IPS-18c (cell line): ENCODE data around the gene TCERG1L.

ENCODE experiments used
- H3K4me3 ChIP-seq: 2 replicates; pipeline ENCODE4 v1.7.0; 2013; ENCODE audit warnings: low read depth, mild to moderate bottlenecking, low read length, moderate library complexity; ENCODE audit not compliant: insufficient read depth
- H3K9me3 ChIP-seq: one replicate; pipeline ENCODE4 v1.6.1; 2013; ENCODE audit warnings: mild to moderate bottlenecking, low read length, moderate library complexity; ENCODE audit not compliant: control insufficient read depth, insufficient read depth

Gene TCERG1L

DNA sequence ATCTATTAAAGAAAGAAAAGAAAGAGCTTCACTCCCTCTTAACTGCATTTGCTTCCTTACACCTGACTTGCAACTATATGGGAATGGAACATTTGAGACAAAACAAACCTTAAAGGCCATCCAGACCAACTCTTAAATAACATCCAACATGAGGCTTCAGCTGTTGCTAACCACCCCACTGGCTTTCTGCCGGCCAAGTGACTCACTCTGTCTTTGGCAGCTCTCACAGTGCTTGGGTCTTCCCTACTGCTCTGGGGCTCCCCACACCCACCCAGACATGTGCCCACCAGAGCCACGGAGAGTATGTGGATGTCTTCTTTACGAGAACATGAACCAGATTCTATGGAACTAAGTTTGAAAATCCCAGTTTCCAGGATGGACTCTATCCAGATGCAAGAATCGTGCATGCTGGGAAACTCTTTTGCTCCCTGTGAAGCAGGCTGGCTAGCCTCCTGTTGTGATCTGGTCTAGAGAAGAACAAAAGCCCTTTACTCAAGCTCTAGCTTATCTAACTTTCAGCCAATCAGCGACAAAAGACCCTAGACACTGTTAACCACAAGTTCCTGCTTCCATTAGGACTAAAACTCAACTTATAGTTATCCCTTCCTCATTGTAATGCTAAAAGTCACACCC is 245.7 kb downstream of the TCERG1L start:
- Histone ChIP-seq H3K4me3 (no peak overlapping the region), H3K9me3 (peaks cover 14% of the 10 kb centered on the region)

- peaks cover 10% of the 10 kb centered on the region for H3K9me3 ChIP-seq
- H3K4me3 ChIP-seq = no peak overlapping the region
Measured at GRCh38 chr10:131063311-131063710, 248.2 kb downstream of the TCERG1L start.

DNA sequence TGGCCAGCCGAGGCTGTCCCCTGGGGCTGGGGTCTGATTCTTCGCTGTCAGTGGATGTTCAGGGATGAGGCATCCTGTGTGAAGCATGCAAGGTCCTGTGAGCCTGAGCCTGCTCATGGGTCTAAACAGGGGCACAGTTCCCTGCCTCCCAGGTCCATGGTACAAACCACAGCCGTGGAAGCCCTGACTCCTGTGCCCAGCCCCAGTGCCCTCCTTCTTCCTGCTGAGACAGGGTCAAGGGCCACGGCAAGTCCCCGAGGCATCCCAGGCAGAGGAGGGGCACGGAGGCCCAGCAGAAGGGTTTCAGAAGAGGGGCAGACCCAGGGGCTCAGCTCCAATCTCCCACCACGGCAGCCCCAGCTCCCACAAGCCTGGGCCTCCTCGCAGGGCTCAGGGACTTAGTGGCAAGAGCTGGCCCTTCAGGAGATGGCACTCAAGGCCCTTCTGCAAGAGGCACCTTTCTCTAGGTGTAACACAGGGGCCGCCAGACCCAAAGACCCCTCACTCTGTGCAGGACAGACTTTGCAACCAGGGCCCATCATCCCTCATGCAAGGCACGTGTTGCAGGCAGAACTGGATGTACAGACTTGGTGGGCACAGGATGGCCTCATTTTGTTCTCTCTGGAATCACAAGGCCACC is 248.8 kb downstream of the TCERG1L start:
- peaks cover 7% of the 10 kb centered on the region for H3K9me3 ChIP-seq
- no peak overlapping the region for H3K4me3 ChIP-seq

DNA sequence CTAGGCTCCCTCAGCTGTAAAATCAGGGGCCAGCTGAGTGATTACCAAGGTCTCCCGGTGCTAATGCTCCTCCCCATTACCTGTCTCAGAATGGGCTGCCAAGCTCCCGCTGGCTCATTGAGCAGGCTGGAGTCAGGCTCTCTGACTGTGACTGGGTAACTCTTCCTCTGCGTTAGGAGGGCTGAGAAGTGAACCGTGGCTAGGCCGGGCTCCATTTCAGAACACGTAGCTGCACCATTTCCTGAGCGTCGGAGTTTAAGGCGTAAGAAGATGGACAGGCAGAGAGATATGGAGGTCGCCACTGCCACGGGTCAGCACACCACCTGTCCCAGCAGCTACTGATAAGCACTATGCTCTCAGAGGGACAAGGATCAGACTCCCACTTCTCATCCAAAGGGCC is 250.3 kb downstream of the TCERG1L start:
- no peak overlapping the region for H3K4me3 ChIP-seq
- H3K9me3 ChIP-seq = peaks cover 10% of the 10 kb centered on the region

DNA sequence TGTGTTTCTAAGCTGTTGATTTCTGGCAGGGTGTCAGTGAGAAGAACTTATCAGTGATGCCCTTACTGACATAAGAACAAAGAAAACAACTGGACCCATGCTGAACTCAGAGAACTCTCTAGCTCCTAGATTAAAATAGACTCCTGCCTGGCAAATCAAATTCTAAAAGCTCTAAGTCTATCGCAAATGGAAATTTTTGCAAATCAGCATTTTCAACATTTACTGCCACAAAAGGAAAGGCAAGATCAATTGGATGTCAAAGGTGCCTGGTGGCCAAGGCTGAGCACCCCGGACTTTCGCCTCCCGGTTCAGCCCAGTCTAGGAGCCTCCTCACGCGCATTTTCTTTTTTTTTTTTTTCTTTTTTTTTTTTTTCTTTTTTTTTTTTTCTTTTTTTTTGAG is 251.6 kb downstream of the TCERG1L start:
- Histone ChIP-seq H3K4me3 (no peak overlapping the region), H3K9me3 (peaks cover 5% of the 10 kb centered on the region)

DNA sequence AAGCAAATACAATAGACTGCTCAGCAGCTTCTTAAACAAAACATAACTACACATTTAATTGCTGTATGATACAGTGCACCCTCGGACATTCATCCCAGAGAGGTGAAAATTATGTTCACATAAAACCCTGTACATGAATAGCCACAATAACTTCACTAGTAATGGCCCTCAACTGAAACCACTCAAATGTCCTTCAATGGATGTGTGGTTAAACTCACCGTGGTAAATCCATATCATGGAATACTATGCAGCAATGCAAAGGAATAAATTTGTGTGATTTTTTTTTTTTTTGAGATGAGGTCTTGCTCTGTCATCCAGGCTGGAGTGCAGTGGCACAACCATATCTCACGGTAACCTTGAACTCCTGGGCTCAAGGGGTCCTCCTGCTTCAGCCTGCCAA is 252.7 kb downstream of the TCERG1L start:
- Histone ChIP-seq H3K4me3 (no peak overlapping the region), H3K9me3 (peaks cover 5% of the 10 kb centered on the region)

GRCh38 chr10:131056781-131057180 is 254.7 kb downstream of the TCERG1L start:
- Histone ChIP-seq H3K9me3 (peaks cover 11% of the 10 kb centered on the region), H3K4me3 (no peak overlapping the region)

- Histone ChIP-seq H3K9me3 (peaks cover 16% of the 10 kb centered on the region), H3K4me3 (no peak overlapping the region)
Measured at GRCh38 chr10:131056091-131056579, 255.4 kb downstream of the TCERG1L start.

- Histone ChIP-seq H3K9me3 (peaks cover 20% of the 10 kb centered on the region), H3K4me3 (no peak overlapping the region)
Measured at GRCh38 chr10:131055437-131055836, 256.1 kb downstream of the TCERG1L start.

GRCh38 chr10:131053192-131053591 is 258.3 kb downstream of the TCERG1L start:
- H3K9me3 ChIP-seq = peaks cover 24% of the 10 kb centered on the region
- H3K4me3 ChIP-seq = no peak overlapping the region

DNA sequence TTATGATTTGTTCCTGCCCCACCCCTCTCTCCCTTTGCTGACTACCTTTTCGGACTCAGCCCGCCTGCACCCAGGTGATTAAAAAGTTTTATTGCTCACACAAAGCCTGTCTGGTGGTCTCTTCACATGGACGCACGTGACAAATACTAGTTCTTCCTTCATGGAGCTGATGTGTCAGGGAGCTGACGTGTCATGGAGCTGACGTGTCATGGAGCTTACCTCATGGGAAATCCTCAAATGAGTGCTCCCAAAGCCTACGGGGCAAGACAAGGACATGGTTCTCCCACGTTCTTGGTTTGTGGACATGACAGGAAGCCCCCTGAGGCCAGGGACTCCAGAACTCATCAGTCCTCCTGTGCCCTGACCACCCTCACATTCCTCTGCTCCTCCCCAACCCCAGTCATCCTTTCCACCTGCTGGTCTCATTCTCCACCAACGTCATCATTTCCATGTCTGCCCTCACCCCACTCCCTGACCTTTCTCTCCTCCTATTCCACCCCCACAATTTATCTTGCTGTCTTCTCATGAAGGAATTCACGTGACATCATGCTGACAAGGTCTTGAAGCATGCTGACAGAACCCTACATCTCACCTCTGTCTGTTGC is 261.3 kb downstream of the TCERG1L start:
- Histone ChIP-seq H3K4me3 (no peak overlapping the region), H3K9me3 (peaks cover 25% of the 10 kb centered on the region)

GRCh38 chr10:131049016-131049415 is 262.5 kb downstream of the TCERG1L start:
- Histone ChIP-seq H3K4me3 (peak overlapping the region; percentile 6; the same call in 1 of the 2 replicates), H3K9me3 (peaks cover 25% of the 10 kb centered on the region)

GRCh38 chr10:131048606-131049005 is 262.9 kb downstream of the TCERG1L start:
- H3K4me3 ChIP-seq = peak overlapping the region; percentile 6; the same call in 1 of the 2 replicates

GRCh38 chr10:131047501-131047900 is 264.0 kb downstream of the TCERG1L start:
- peaks cover 26% of the 10 kb centered on the region for H3K9me3 ChIP-seq
- H3K4me3 ChIP-seq = no peak overlapping the region; the same call in 1 of the 2 replicates

More at GRCh38 chr10:131048606-131049005, 262.9 kb downstream of the TCERG1L start:
- peaks cover 25% of the 10 kb centered on the region for H3K9me3 ChIP-seq

DNA sequence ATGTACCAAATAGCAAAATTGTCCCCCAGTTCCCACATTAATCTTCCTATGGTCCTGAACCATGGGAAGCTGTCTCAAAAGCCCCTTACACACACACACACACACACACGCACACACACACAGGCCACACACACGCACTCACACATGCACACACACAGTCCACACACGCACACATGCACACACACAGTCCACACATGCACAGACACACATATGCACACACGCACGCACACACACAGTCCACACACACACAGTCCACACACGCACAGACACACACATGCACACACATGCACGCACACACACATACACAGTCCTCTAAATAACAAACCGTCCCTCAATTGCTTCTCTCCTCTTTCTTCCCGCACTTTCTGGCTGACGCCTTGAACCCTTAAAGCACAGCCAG is 265.3 kb downstream of the TCERG1L start:
- peaks cover 21% of the 10 kb centered on the region for H3K9me3 ChIP-seq

DNA sequence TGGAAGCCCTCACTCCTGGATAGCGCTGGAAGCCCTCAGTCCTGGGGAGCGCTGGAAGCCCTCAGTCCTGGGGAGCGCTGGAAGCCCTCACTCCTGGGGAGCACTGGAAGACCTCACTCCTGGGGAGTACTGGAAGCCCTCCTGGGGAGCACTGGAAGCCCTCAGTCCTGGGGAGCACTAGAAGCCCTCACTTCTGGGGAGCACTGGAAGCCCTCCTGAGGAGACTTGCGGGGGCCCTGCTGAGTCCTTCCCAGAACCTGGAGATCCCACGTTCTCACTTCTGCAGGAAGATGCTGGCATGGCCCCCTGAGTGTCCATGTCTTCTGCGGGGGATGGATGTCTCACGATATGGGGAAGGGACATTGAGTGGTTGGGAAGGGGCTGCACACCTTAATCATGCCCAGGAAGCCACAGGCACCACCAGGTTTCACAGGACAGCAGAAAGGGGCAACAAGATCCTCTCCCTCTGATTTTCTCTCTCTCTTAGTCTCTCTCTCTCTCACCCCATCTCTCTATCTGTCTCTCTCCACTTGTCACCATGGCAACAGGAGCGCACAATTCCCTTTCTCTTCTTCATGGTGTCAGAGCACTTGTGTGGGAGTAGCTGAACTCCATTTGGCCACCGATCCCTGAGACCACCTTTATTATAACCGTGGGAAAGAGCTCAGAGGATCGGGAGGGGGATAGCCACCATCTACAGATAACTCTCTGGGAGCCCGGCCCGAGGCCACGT is 267.0 kb downstream of the TCERG1L start:
- peaks cover 13% of the 10 kb centered on the region for H3K9me3 ChIP-seq
- no peak overlapping the region for H3K4me3 ChIP-seq

More for the DNA sequence above, 265.3 kb downstream of the TCERG1L start:
- H3K4me3 ChIP-seq = no peak overlapping the region

GRCh38 chr10:131043039-131043691 is 268.4 kb downstream of the TCERG1L start:
- Histone ChIP-seq H3K9me3 (peaks cover 13% of the 10 kb centered on the region), H3K4me3 (no peak overlapping the region)
